ENCODE measurements around the gene UNC13A.

GRCh38 chr19:17679526-17680229 is 8.5 kb downstream of the UNC13A start:
- TF ChIP-seq CTCF (IDR thresholded peaks at IDR 0.05) (no peak), POLR2A (IDR thresholded peaks at IDR 0.05) (no peak)

All from upper lobe of left lung (tissue), 4 donors.